ENCODE results near the gene CREB3L4.

The CREB3L4 gene

DNA sequence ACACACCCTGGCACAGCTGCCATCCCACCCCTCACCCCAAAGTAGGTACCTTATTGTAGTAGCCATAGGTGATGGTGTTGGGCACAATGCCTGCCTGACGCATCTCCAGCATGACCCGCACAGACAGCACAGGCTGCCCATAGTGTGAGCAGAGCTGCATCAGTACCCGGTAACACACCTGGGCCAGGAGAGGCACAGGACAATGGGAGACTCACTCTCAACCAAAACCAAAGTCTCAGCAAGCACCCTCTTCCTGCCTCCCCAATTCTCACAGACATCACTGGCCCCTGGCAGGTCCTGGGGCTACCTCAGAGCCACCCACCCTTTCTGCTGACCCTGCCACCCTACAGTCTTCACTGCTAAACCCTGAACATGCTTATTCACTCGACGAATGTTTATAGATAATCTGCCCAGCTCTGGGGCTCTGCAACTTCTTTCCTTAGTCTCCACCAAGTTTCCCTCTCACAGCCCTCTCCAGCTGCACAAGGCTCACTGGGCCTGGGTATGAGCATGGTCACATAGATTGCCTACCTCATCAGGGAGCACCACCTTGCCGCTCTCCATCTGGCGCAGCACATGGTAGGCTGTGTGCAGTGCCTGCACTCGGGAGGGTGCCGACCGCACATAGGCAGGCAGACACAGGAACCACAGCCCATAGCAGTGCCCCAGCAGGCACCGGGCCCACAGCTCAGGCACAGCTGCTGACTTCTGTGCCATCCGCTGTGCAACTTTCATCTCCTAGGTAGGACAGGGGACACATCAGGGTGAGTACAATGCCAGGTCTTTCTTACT, 31.5 kb upstream of the CREB3L4 start:
- no peak for DNase-seq (ENCODE audit: extremely low read depth in 1 of 2, low read depth in 1 of 2)

DNA sequence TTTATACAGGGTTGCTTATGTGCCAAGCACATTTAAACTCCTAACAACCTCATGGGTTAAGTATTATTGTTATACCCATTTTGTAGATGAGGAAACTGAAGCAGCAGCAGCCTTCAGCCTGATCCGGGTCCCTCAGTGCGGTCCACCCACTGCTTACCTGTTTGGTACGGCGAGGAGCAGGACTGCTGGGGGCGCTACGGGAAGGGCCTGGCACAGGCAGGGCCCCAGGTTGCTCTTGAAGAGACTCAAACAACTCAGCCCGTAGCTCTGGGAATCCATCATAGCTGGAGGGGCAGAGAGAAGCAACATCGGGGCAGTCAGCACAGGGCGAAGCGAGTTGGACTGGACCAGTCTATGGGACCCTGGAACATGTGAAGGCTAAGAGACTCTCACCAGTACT, 30.4 kb upstream of the CREB3L4 start:
- no peak for DNase-seq (ENCODE audit: extremely low read depth in 1 of 2, low read depth in 1 of 2)

DNA sequence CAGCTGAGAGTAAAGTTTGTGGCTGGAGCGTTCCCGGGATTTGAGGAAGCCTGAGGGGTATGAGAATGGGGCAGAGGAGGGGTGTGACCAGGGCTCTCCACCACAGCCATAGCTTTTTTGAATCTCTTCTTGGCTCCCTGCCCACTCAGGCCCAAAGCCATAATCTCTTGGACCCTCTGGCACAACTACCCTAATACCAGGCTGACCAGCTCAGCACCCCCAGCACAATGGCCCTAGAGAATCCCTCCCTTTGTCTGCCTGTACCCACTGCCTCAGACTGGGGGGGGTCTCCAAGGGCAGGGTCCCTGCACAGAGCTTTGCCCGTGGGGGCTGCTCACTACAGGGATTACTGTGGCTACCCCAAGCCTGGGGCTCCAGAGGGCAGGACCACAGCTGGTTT, 28.7 kb upstream of the CREB3L4 start:
- DNase-seq (ENCODE audit: extremely low read depth in 1 of 2, low read depth in 1 of 2) = no peak

DNA sequence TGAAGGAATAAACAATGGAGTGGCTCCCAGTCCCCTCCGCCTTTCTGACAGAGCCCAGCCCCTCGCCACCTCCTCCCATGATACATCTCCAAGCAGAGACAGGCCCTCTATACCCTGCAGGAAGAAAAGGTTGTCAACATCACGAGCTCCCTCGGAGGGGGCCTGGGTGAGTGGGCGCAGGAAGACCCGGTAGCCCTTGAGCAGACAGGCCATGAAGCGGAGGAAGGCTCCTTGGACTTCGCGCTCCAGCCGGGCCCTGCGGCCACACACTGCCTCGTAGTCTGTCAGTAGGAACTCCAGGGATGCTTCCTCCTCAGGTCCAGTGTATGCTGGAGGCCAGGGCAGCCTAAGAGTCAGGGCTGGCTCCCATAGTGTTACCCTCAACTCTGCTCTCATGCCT, 28.2 kb upstream of the CREB3L4 start:
- no peak for DNase-seq (ENCODE audit: extremely low read depth in 1 of 2, low read depth in 1 of 2)

DNA sequence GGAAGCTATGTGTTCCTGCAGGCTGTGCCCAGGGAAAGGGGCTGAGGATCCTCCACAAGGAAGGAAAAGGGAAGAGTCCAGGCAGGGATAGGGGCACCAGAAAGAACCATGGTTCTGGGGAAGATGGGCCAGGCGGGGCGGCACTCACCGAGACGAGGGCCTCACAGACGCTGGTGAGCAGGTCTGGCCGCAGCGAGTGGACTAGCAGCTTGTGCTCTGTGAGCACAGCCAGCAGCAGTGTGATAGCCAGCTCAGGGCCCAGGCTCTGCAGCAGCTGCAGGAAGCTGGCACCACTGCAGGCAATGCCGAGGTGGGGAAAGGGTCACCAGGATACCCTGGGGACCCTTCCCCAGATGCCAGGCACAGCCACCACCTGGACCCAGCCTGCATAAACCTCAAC, 26.9 kb upstream of the CREB3L4 start:
- no peak for DNase-seq (ENCODE audit: extremely low read depth in 1 of 2, low read depth in 1 of 2)

DNA sequence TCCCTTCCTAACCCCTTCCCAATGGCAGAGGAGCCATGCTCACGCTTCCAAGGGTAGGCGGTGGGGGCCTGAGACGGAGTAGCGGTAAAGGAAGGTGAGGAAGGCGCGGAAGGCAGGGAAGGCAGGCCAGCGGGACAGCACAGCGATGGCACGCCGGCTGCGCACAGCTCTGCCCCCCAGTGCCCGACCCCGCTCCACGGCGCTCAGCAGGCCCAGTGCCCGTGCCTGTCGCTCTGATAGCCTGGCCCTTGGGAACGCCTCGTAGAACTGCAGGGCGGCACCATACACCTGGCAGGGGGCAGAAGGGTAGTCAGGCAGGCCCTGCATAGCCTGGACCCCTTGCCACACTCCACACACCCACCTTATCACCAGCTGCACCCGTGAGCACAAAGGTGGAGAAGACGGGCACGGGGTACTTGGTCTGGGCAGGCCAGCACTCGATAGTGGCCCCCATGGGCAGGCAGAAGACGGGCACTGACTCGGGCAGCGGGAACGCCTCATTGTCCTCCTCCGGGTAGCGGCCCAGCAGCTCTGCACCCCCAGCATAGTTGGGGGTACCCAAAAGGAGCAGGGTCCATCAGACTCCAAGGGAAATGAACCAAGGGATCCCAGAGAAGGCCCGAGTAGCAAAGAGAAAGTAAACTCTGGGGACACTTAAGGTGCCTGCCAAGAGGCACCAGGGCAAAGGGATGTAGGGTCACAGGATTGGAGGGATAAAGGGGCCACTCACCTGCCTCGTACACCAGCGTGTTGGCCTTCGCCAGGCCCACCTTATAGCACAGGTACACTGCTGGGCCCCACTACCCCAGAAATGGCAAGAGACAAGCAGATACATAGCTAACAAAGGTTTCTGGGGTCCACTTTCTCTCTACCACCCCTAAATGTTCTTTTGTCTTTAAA, 25.6 kb upstream of the CREB3L4 start:
- DNase-seq (ENCODE audit: extremely low read depth in 1 of 2, low read depth in 1 of 2) = no peak

DNA sequence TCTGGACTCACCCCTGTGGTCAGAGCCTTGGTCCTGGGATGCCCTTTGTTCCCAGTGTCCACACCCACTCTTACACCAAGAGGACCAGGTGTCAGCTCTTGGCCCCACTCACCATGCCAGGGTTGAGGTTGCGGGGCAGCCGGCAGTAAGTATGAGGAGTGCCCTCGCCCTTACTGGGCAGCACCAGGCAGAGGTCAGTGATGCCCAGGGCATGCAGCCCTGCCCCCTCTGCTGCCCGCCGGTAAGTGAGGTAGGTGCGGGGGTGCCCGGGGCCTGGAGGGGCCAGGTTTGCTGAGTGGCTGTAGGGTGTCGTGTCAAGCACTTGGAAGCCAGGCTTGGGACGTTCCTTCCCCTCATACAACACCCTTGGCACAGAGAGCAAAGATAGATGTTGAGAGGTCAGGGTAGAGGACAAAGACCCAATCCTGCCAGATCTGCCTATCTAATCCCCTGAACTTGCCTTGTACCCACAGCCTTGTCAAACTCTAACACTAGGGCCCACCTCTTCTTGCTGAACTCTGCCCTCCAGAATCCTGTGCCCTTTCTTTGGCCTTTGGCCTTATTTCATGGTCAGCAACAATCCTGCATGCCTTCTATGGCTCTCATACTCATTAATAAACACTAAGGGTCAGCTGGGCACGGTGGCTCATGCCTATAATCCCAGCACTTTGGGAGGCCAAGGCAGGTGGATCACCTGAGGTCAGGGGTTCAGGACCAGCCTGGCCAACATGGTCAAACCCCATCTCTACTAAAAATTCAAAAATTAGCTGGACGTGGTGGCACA, 24.7 kb upstream of the CREB3L4 start:
- DNase-seq (ENCODE audit: extremely low read depth in 1 of 2, low read depth in 1 of 2) = no peak

DNA sequence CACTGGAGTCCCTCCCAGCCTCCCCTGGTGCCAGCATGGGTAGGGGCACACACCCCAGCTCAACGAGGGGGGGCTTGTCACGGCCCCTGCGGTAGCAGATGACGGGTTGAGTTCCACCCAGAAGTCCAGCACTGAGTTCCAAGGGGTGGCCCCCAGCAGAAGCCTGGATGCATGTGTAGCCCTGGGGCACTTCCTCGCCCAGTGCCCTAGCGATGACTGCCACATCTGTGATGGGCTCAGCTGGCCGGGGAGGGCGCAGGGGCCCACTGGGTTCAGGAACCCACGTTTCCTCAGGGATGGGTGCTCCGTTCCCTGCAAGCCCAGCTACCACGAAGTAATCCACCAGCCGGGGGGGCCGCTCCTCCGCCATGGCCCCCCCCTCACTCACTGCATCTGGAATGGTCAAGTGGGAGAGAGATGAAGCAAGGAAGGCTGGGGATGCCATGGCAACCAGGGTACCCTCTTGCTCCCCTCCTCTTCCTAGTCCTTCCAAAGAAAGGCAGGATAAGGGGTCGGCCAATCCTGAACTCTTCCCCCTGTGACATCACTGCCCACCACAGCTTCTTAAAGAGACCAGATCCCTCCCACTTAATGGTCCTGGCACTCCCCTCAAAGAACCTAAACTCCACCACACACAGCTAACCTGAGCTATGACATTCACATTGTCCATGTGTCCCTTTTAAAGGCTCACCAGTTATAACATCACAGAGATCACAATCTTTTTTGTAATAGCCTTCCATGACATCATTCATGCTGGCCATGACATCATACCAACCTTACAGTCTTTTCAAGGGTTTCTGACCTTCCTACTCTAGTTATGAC, 23.5 kb upstream of the CREB3L4 start:
- DNase-seq (ENCODE audit: extremely low read depth in 1 of 2, low read depth in 1 of 2) = no peak

DNA sequence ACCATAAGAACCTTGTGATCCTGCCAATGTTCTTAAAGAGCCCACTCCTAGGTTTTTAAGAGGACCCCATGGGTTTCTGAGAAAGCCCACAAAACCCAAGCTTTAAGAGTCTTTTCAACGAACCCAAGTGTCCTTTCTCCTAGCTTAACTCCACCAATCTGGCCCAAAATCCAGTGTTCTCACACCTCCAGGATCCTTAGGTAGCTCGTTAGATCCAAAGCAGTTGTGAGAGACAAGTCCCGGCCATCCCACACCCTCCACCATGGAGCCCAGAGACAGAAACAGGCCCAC, 22.9 kb upstream of the CREB3L4 start:
- no peak for DNase-seq (ENCODE audit: extremely low read depth in 1 of 2, low read depth in 1 of 2)

DNA sequence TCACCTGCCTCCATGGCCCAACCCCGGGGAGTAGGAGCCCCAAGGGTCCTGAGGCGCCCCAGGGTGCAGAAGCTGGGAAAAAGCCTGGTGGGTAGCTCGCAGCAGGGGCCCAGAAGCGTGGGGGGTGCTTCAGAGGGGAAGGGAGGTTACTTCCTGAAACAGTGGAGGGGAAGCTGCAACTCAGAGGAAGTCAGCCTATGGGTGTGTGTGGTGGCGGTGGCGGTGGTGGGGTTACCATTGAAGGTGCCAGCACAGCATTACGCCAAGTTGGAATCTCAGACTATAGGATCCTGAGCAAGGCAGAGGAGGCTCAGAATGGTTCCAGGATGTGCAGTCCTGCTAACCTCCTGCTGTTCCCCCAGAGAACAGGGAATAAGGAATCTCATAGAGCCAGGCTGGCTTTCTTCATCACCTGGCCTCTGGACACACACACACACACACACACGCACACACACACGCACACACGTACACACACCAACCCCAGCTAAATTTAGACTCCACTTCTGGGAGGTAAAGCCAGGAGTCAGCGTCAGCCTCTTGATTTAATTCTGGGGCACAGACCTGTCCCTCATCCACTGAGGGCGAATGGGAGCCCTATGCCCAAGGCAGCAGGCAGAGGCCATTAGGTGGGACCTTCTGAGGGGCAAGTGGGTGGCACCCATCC, 22.4 kb upstream of the CREB3L4 start:
- peak; percentile 46 to 77 for DNase-seq (ENCODE audit: extremely low read depth in 1 of 2, low read depth in 1 of 2)

DNA sequence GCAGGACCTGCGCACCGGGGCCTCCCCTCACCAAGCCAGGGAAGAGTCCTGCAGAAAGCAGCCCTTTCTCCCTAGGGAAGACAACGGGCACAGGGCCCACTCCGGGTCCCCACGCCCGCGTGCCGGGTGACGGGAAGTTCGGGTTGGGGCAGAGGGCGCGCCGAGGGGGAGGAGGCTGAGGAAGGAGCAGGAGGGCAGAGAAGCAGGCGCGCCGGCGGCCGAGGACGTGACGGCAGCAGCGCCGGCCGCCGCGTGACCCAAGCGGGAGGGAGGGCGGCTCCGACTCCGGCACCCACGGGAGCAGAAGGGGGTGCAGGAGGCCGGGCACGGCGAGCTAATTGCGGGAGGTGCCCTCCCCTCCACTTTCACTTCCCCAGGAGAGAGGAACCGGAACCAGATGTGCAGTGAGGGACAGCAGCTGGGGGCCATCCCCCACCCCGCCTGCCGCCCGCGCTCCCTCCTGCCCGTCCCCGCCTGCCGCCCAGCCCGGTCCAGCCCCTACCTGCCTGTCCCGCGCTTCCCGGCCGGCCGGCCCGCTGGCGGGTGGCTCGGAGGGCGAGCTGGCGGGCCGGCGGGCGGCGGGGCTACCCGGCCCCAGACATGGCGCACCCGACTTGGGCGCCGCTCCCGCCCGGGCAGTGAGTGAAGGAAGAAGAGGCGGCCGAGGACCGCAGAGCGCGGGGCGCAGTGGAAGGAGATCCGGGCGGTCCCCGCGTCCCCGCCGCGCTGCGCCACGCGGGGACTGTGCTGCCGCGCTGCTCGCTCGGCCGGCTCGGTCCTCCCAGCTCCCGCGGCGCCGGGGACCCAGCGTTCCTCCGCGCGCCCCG, 21.7 kb upstream of the CREB3L4 start:
- peak; percentile 59 to 63 for DNase-seq (ENCODE audit: extremely low read depth in 1 of 2, low read depth in 1 of 2)

DNA sequence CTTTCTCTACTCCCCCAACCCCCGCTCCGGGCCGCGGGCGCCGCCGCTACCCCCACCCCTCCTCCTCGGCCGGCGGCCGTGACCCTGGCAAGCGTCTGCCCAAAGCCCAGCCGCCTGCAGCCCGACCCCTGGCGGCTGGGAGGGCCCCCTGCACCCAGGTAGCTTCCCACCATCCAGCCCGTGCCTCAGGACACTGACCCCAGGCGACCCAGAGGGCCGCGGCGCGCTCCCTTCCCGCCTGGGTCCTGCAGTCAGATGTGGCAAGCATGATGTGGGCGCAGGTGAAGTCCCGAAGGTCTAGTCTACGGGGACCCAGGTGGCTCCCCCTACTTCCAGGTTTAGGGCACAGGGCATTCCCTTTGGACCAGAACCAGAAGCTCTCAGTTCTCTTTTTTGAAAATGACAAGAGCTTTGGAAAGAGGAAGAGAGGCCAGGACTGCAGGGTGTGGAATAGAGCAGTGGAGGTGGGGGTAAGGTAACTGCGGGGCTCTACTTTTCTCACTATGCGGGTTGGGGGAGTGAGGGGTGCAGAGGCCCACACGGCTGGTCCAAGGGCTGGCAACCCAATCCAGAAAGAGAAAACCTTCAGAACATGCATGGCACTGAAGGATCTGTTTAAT, 21.0 kb upstream of the CREB3L4 start, which contains the start of gene DENND4B:
Gene DENND4B, minus strand, starts transcription at position 97 of the 620 bp plus-strand sequence. CDS start 2,344 bp downstream, outside the sequence.
- DNase-seq (ENCODE audit: extremely low read depth in 1 of 2, low read depth in 1 of 2) = peak; percentile 54 to 59

DNA sequence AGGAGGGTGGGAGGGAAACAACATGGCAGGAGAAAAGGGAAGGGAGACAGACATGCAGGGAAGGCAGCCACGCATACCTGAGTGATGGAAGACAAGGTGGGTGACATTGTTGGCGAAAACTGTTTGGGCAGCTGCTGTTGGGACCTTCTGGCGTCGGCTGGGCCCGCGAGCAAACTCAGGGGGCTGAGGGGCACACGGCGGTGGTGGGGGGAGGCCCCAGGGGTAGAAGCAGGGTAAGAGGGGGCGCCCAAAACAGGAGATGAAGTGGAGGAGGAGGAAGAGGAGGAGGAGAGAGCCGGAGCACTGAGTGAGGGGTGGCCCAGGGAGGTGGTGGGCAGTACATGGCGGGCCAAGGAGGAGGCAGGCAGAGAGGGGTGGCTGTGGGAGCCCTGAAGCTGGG, 16.5 kb upstream of the CREB3L4 start:
- DNase-seq (ENCODE audit: extremely low read depth in 1 of 2, low read depth in 1 of 2) = no peak

DNA sequence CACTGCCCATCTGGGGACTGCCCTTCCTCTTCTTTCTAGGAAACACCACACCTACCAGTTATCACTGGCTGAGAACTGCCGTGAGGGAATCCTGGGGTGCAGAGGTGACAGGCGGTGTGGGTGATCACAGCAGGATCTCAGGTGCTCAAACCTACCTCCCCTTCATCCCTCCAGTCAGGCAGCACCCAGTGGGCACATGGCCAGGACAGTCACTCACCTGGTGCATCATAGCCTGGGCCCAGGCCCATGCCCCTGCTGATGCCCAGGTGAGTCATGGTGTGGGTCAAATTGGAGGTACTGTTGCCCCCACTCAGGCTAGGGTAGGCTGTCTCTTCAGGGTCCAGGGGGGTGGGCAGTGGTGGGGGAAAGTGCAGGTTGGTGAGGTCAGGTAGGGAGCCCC, 15.9 kb upstream of the CREB3L4 start:
- DNase-seq (ENCODE audit: extremely low read depth in 1 of 2, low read depth in 1 of 2) = no peak

DNA sequence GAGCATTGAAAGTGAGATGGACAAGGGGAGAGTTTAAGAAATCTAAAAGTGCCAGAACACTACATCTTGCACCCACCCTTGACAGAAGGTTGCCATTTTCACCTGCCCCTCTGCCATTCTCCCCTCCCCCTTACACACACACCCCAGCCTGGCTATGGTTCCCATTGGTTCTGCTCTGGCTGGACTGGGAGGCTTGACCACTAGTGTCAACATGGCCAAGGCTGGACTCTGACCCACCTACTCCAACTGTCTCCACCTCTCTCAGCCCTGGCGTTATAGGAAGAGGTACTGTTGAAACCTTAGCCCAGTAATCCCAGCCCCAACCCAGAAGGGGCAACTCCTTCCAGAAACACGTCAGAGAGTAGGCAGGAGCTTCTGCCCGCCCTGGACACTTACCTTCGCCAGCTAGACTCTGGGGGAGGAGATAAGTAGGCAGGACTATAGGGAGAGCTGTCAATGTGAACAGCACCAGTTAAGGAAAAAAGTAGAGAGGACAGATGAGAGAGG, 13.8 kb upstream of the CREB3L4 start:
- no peak for DNase-seq (ENCODE audit: extremely low read depth in 1 of 2, low read depth in 1 of 2)

DNA sequence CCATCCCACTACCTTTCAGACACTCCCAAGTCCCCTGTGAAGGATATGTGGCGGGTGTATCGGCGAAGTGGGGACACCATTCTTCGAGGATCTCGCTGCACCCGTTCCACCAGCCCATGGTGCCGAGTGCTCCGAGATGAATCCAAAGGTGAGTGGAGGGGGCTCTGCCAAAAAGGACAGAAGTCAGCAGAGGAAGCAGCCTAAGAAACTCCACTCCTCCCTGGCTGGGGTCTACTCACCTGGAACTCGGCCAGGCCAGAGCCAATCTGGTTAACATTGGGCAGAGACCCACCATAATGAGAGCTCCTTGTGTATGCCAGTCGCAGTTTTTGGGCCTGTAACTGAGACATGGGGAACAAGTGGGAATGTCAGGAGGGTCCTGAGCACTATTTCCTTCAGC, 12.9 kb upstream of the CREB3L4 start:
- no peak for DNase-seq (ENCODE audit: extremely low read depth in 1 of 2, low read depth in 1 of 2)

DNA sequence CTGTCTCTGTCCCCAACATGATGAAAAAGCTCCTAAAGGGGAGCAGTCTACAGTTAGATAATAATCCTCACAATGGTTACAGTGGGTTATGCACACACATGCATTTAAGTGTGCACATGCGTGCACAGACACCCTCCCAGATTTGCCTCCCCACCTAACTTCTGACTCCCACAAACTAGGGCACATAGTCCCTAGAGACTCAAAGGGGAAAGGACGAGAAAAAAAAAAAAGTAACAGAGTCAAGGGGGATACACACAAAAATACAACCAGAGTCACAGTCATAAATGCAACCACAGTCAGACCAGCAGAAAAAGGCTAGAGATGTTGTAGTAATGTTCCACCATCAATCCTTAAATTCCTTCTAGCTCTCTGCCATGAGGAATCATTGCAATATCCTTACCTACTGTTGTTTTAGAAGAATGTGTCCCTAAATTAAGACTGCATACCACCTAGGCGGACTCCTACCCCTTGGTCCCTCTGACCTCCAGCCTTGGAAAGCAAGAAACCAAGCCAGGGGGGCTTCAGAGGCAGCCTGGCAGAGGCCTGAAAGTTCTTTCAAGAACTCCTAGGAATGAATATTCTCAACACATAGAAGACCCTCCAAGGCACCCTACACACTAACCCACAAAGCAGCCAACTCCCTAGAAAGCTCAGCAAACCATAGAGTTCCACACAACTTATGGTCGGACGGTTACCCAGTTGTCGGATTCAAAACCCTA, 10.5 kb upstream of the CREB3L4 start:
- no peak for DNase-seq (ENCODE audit: extremely low read depth in 1 of 2, low read depth in 1 of 2)

DNA sequence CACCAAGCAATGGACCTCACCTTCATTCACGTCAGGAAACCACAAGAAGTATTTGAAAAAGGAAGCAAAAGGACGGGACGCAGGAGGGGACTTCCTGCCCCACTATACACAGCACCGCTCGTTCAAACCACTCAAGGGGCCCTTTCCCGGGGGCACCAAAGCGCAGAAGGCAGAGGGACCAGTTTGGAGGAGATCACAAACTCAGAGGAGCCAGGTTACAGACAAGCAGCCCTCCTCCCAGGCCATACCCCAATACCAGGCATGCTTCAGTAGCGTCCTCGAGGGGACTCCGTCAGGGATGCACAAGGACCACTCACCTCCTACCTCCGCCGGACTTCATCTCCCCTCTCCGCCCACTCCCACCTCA, 10.0 kb upstream of the CREB3L4 start:
- peak in 1 of 2 donors; percentile 13 for DNase-seq (ENCODE audit: extremely low read depth in 1 of 2, low read depth in 1 of 2)
